PC-3 (cell line): ENCODE results near the gene SLC8A1. TPM values are rescaled to one million over a fixed set of nuclear protein-coding genes. Genes with fewer than 3 reads are reported as not detected.

ENCODE experiments used
- ATAC-seq: fragments of 200-7000 bp; cut with Tn5 transposase; 2 replicates; pipeline ENCODE4 v1.9.1; 2020; ENCODE audit warnings: mild to moderate bottlenecking, moderate library complexity
- BruUV-seq: library from RNA; stranded (reverse); fragments of 400-500 nt; replicated peaks from 2 replicates; lab custom pipeline; 2021; lab: Mats Ljungman, UMichigan
- CTCF ChIA-PET: fragments of 300-600 bp; sonication (Branson Sonifier 250); formaldehyde crosslinking; loops from one replicate; lab custom pipeline; 2022; ENCODE audit warnings: antibody characterized with exemption; lab: Charles Lee
- POLR2A ChIA-PET: fragments of 300-600 bp; sonication (Branson Sonifier 250); formaldehyde crosslinking; loops from one replicate; lab custom pipeline; 2022; ENCODE audit warnings: antibody characterized with exemption; ENCODE audit not compliant: unreplicated experiment; lab: Charles Lee
- DNase-seq: peaks from one replicate; pipeline ENCODE4 v3.0.0-alpha.2; 2015
- H2AFZ ChIP-seq: fragments of 300-600 bp; sonication (generic); 2 replicates; pipeline ENCODE4 v1.6.0; 2016; ENCODE audit warnings: antibody characterized with exemption, low read length
- H3F3A ChIP-seq: fragments of 300-600 bp; sonication (generic); one replicate; pipeline ENCODE4 v1.6.0; 2017; ENCODE audit warnings: antibody characterized with exemption, low read length, control low read depth, mild to moderate bottlenecking; ENCODE audit not compliant: unreplicated experiment
- H3K27ac ChIP-seq: fragments of 300-600 bp; sonication (generic); 2 replicates; pipeline ENCODE4 v1.5.1; 2016; ENCODE audit warnings: mild to moderate bottlenecking, low read length
- H3K27me3 ChIP-seq: fragments of 300-600 bp; sonication (generic); 2 replicates; pipeline ENCODE4 v1.6.1; 2016; ENCODE audit warnings: low read length, mixed read lengths
- H3K36me3 ChIP-seq: fragments of 300-600 bp; sonication (generic); 2 replicates; pipeline ENCODE4 v1.6.1; 2016; ENCODE audit warnings: low read depth, mixed run types, low read length, mixed read lengths
- H3K4me1 ChIP-seq: fragments of 300-600 bp; sonication (generic); 2 replicates; pipeline ENCODE4 v1.5.1; 2016; ENCODE audit warnings: low read length; ENCODE audit not compliant: insufficient read depth
- H3K4me2 ChIP-seq: fragments of 300-600 bp; sonication (generic); 2 replicates; pipeline ENCODE4 v1.6.0; 2016; ENCODE audit warnings: low read length
- H3K4me3 ChIP-seq: fragments of 300-600 bp; sonication (generic); 2 replicates; pipeline ENCODE4 v1.5.1; 2016; ENCODE audit warnings: mild to moderate bottlenecking, low read length, mixed read lengths
- H3K79me2 ChIP-seq: fragments of 300-600 bp; sonication (generic); 2 replicates; pipeline ENCODE4 v1.6.1; 2017; ENCODE audit warnings: low read length, mixed read lengths
- H3K9ac ChIP-seq: fragments of 300-600 bp; sonication (generic); 2 replicates; pipeline ENCODE4 v1.6.0; 2016; ENCODE audit warnings: mild to moderate bottlenecking, low read length
- H3K9me2 ChIP-seq: fragments of 300-600 bp; sonication (generic); replicated peaks from 2 replicates; pipeline ENCODE4 v1.6.1; 2016; ENCODE audit warnings: mixed run types, low read length, mixed read lengths
- H3K9me3 ChIP-seq: fragments of 300-600 bp; sonication (generic); 2 replicates; pipeline ENCODE4 v1.6.1; 2016; ENCODE audit warnings: low read length, mixed read lengths
- H4K20me1 ChIP-seq: fragments of 300-600 bp; sonication (generic); 2 replicates; pipeline ENCODE4 v1.6.1; 2016; ENCODE audit warnings: low read length, mixed read lengths
- EZH2 ChIP-seq: fragments of 300-600 bp; sonication (generic); IDR thresholded peaks from one replicate; pipeline ENCODE4 v1.6.1; 2017; ENCODE audit warnings: antibody characterized with exemption, mild to moderate bottlenecking, low read length; ENCODE audit not compliant: unreplicated experiment
- EZH2phosphoT487 ChIP-seq: fragments of 300-600 bp; sonication (generic); IDR thresholded peaks from 2 replicates; pipeline ENCODE4 v1.6.1; 2018; ENCODE audit warnings: mild to moderate bottlenecking, antibody characterized with exemption, low read length, borderline replicate concordance
- intact Hi-C: fragments of 100-400 bp; cut with micrococcal nuclease; formaldehyde crosslinking; loops from 2 replicates; pipeline ENCODE4 v1.9.0; 2023
- total RNA-seq: library from RNA; depleted of rRNA; stranded (reverse); fragments of >200 nt; gene quantifications from 2 replicates; pipeline ENCODE4 v1.2.3, GENCODE V29; 2014
- TF ChIP-seq, protein P1 (sequence below): fragments of 300-600 bp; sonication (generic); conservative IDR thresholded peaks from 2 replicates; pipeline ENCODE4 v1.5.1; 2017; ENCODE audit warnings: antibody characterized with exemption, low read depth, mild to moderate bottlenecking, low read length

SLC8A1 gene
- total RNA-seq, 1 experiment from 2014 or later, result 1.3 TPM

- Histone ChIP-seq H3K9ac (no peak overlapping the region), H3K27ac (no peak overlapping the region), H3K27me3 (no peaks in the 10 kb centered on the region), H3K79me2 (no peaks in the 10 kb centered on the region), H3K9me2 (no peaks in the 10 kb centered on the region), H3K9me3 (no peaks in the 10 kb centered on the region), H3K36me3 (no peaks in the 10 kb centered on the region), H2AFZ (no peak overlapping the region), H3K4me1 (peaks cover 32% of the 10 kb centered on the region), H4K20me1 (no peaks in the 10 kb centered on the region), H3K4me2 (no peak overlapping the region), H3F3A (no peaks in the 10 kb centered on the region), H3K4me3 (no peak overlapping the region)
- no TSS peak for BruUV-seq
- TF ChIP-seq, protein P1, sequence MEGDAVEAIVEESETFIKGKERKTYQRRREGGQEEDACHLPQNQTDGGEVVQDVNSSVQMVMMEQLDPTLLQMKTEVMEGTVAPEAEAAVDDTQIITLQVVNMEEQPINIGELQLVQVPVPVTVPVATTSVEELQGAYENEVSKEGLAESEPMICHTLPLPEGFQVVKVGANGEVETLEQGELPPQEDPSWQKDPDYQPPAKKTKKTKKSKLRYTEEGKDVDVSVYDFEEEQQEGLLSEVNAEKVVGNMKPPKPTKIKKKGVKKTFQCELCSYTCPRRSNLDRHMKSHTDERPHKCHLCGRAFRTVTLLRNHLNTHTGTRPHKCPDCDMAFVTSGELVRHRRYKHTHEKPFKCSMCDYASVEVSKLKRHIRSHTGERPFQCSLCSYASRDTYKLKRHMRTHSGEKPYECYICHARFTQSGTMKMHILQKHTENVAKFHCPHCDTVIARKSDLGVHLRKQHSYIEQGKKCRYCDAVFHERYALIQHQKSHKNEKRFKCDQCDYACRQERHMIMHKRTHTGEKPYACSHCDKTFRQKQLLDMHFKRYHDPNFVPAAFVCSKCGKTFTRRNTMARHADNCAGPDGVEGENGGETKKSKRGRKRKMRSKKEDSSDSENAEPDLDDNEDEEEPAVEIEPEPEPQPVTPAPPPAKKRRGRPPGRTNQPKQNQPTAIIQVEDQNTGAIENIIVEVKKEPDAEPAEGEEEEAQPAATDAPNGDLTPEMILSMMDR, result no peak
- TF ChIP-seq EZH2phosphoT487 (no peak), EZH2 (no peak)
- no peak for DNase-seq
- intact Hi-C loops, result no loop called here
- ChIA-PET POLR2A (interaction anchor here (0.7 kb wide), 1 partner anchor 172 kb away, joined by 5 read pairs; no protein-coding TSS in a partner anchor), CTCF (interaction anchor here (0.6 to 0.7 kb wide), 2 partner anchors 129 to 161 kb away, joined by 3 to 4 read pairs; no protein-coding TSS in a partner anchor)
- no peak for ATAC-seq
These were observed 82.5 kb downstream of the SLC8A1 start for GRCh38 chr2:40369267-40370006.

DNA sequence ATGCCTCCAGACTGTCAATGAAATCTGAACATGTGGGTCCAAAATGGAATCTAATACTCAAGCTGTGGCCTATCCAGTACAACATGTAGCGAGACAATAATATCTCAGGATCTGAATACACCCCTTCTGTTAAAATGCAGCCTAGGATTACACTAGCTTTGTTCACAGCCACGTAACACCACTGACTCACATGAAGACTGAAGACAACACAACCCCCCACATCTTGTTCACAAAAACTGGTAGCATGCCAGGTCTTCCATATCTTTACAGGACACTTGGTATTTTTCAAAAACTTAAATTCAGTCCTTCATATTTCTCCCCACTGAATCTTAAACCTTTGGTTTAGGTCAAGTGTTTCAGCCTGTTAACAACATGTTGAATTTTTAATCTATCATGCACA, 84.2 kb downstream of the SLC8A1 start:
- CTCF ChIA-PET, result no interaction called here

More for the DNA sequence above, 84.2 kb downstream of the SLC8A1 start:
- Histone ChIP-seq H3K27ac (peak overlapping the region; percentile 21), H4K20me1 (no peaks in the 10 kb centered on the region), H3K9ac (no peak overlapping the region), H2AFZ (peak overlapping the region; percentile 23; the same call in 1 of the 2 replicates), H3K4me3 (no peak overlapping the region), H3K4me2 (peak overlapping the region; percentile 26; the same call in 1 of the 2 replicates), H3K36me3 (no peaks in the 10 kb centered on the region), H3K9me3 (no peaks in the 10 kb centered on the region), H3K27me3 (no peaks in the 10 kb centered on the region), H3K79me2 (no peaks in the 10 kb centered on the region), H3K9me2 (no peaks in the 10 kb centered on the region), H3K4me1 (peaks cover 41% of the 10 kb centered on the region), H3F3A (no peaks in the 10 kb centered on the region)
- POLR2A ChIA-PET, result no interaction called here
- ATAC-seq, result peak; percentile 34; the same call in 1 of the 2 replicates
- intact Hi-C loops, result no loop called here
- DNase-seq, result peak; percentile 79
- TF ChIP-seq EZH2, result no peak
- no peak for TF ChIP-seq EZH2phosphoT487
- TF ChIP-seq, protein P1, result no peak
- no TSS peak for BruUV-seq
